NAMALWA (cell line): Measurements from ENCODE around the gene REEP1.
"Not testable (repeated sequence)": the region's sequence is repeated elsewhere in the genome, so short reads cannot be mapped to it uniquely, and the experiment has no call there.

Source experiments
- DNase-seq: peaks from one replicate; pipeline ENCODE4 v3.0.0-alpha.2; 2015; ENCODE audit warnings: low spot score

REEP1 gene

GRCh38 chr2:86243950-86244733 lies 93.3 kb downstream of the REEP1 start:
- DNase-seq: peak; percentile 53

GRCh38 chr2:86243272-86243671 lies 94.2 kb downstream of the REEP1 start:
- DNase-seq: no peak

- DNase-seq: peak; percentile 45
These were observed 95.8 kb downstream of the REEP1 start for GRCh38 chr2:86241611-86242010.

- DNase-seq: no peak
These were observed 97.2 kb downstream of the REEP1 start for GRCh38 chr2:86240251-86240650.

- DNase-seq: no peak
These were observed 97.7 kb downstream of the REEP1 start for GRCh38 chr2:86239745-86240144.

GRCh38 chr2:86239326-86239725 lies 98.1 kb downstream of the REEP1 start:
- no peak for DNase-seq

- DNase-seq: peak; percentile 75
These were observed 99.1 kb downstream of the REEP1 start for GRCh38 chr2:86238354-86238753.

- no peak for DNase-seq
These were observed 100.3 kb downstream of the REEP1 start for GRCh38 chr2:86237172-86237571.

GRCh38 chr2:86235196-86235980 lies 102.0 kb downstream of the REEP1 start:
- no peak for DNase-seq

GRCh38 chr2:86234563-86235131 lies 102.8 kb downstream of the REEP1 start:
- no peak for DNase-seq

GRCh38 chr2:86233436-86233835 lies 104.0 kb downstream of the REEP1 start:
- DNase-seq: no peak

GRCh38 chr2:86232910-86233309 lies 104.5 kb downstream of the REEP1 start:
- no peak for DNase-seq

- no peak for DNase-seq
These were observed 105.0 kb downstream of the REEP1 start for GRCh38 chr2:86232373-86232784.

- DNase-seq: no peak
These were observed 105.6 kb downstream of the REEP1 start for GRCh38 chr2:86231680-86232372.

- DNase-seq: no peak
These were observed 106.5 kb downstream of the REEP1 start for GRCh38 chr2:86230961-86231360.

- no peak for DNase-seq
These were observed 108.2 kb downstream of the REEP1 start for GRCh38 chr2:86229221-86229620.

GRCh38 chr2:86228574-86228973 lies 108.9 kb downstream of the REEP1 start:
- DNase-seq: not testable (repeated sequence)

- DNase-seq: no peak
These were observed 109.7 kb downstream of the REEP1 start for GRCh38 chr2:86227685-86228084.

GRCh38 chr2:86226636-86227520 lies 110.5 kb downstream of the REEP1 start:
- DNase-seq: no peak

GRCh38 chr2:86226070-86226469 lies 111.4 kb downstream of the REEP1 start:
- no peak for DNase-seq

- DNase-seq: peak; percentile 47
These were observed 111.8 kb downstream of the REEP1 start for GRCh38 chr2:86225581-86225980.
